Effector memory CD4-positive, alpha-beta T cell (primary cell): ENCODE results near the gene SUMF2.
"Not testable (repeated sequence)": the region's sequence is repeated elsewhere in the genome, so short reads cannot be mapped to it uniquely, and the experiment has no call there.

Experiments used
- DNase-seq, 3 donors: peaks; one replicate each; pipeline ENCODE4 v3.0.0-alpha.2; 2020
- H3K27ac ChIP-seq: 2 replicates; pipeline ENCODE4 v1.7.0; 2013; ENCODE audit warnings: mild to moderate bottlenecking, low read length, moderate library complexity; ENCODE audit not compliant: insufficient read depth, poor library complexity, severe bottlenecking
- H3K27me3 ChIP-seq: replicated peaks from 2 replicates; pipeline ENCODE4 v1.7.0; 2013; ENCODE audit warnings: mild to moderate bottlenecking, low read length; ENCODE audit not compliant: insufficient read depth, control insufficient read depth, poor library complexity, severe bottlenecking
- H3K36me3 ChIP-seq: 2 replicates; pipeline ENCODE4 v1.7.0; 2013; ENCODE audit warnings: mild to moderate bottlenecking, low read length, moderate library complexity; ENCODE audit not compliant: control insufficient read depth, insufficient read depth
- H3K4me1 ChIP-seq: 2 replicates; pipeline ENCODE4 v1.7.0; 2013; ENCODE audit warnings: low read length, mild to moderate bottlenecking; ENCODE audit not compliant: control insufficient read depth, insufficient read depth, poor library complexity, severe bottlenecking
- H3K4me3 ChIP-seq: 2 replicates; pipeline ENCODE4 v1.7.0; 2013; ENCODE audit warnings: low read length, low read depth, mild to moderate bottlenecking; ENCODE audit not compliant: insufficient read depth, poor library complexity, severe bottlenecking
- H3K9me3 ChIP-seq: 2 replicates; pipeline ENCODE4 v1.7.0; 2013; ENCODE audit warnings: mild to moderate bottlenecking, low read length, moderate library complexity; ENCODE audit not compliant: control insufficient read depth

Gene SUMF2

DNA sequence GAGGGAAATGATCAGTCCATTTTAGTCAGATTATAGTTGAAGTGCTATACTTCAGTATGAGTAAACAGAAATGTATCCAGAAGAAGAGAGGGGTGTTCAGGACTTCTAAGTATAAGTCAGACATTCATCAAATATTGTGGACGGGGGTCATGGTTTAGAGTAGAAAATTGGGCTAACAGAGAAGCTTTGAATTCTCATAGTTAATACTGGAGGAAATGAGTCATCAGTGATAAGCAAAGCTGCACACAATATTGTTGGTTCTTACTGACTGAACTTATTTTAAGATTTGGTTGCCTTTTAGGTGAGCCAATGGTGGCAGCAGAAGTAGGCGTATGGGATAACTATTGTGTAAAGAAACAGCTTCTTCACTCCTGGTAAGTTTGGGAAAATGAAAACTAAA lies 1.7 kb upstream of the SUMF2 start:
- no peak for DNase-seq
- no peak overlapping the region for H3K4me3 ChIP-seq
- no peaks in the 10 kb centered on the region for H3K9me3 ChIP-seq
- H3K27ac ChIP-seq: no peak overlapping the region
- H3K36me3 ChIP-seq: peaks cover 38% of the 10 kb centered on the region
- H3K4me1 ChIP-seq: peaks cover 5% of the 10 kb centered on the region
- no peaks in the 10 kb centered on the region for H3K27me3 ChIP-seq

DNA sequence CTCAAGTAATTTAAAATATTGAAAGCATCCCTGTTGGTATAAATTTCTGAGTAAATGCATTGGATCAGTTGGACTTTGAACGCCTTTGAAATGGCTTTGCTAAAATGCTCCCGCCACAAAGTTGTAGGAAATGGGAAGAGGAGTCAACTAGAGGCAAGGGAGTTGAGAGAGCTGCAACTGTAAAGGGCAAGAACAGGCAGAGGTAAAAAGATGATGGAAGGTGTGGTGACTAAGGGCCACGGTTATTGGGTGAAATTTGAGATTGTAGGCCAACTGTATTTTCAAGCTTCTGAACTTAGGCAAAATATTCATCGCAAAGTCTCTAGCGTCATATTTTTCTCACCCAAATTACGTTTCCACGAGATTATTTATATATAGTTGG lies 595 bp upstream of the SUMF2 start:
- Histone ChIP-seq H3K27ac (peak overlapping the region; percentile 84), H3K4me3 (peak overlapping the region; percentile 99), H3K9me3 (no peaks in the 10 kb centered on the region), H3K4me1 (peaks cover 5% of the 10 kb centered on the region), H3K36me3 (peaks cover 27% of the 10 kb centered on the region), H3K27me3 (no peaks in the 10 kb centered on the region)
- DNase-seq: no peak

DNA sequence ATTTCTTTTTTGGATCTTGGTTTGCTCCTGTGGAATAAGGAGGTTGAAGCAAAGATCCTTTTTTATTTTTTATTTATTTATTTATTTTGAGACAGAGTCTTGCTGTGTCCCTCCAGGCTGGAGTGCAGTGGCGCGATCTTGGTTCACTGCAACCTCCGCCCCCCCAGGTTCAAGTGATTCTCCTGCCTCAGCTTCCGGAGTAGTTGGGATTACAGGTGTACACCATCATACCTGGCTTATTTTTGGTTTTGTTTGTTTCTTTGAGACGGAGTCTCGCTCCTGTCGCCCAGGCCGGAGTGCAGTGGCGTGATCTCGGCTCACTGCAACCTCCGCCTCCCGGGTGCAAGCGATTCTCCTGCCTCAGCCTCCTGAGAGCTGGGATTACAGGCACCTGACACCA lies 2.3 kb downstream of the SUMF2 start:
- not testable (repeated sequence) for DNase-seq, H3K9me3 ChIP-seq, H3K4me3 ChIP-seq, H3K27ac ChIP-seq, H3K4me1 ChIP-seq, H3K27me3 ChIP-seq
- H3K36me3 ChIP-seq: peaks cover 15% of the 10 kb centered on the region

DNA sequence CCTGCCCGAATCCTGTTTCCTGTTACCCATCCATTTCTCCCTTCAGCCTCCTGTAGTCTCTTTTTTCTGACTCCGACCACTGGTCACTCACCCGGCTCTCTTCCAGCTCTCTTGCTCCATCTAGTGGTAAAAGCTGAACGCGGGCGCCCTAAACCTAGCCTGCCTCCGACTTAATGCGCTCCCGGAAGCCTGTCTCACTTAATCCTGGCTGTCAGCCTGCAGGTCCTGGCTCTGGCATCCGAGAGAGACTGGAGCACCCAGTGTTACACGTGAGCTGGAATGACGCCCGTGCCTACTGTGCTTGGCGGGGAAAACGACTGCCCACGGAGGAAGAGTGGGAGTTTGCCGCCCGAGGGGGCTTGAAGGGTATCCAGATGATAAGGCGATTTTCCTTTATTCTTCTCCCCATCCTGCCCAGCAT lies 10.3 kb downstream of the SUMF2 start:
- Histone ChIP-seq H3K4me1 (no peaks in the 10 kb centered on the region), H3K9me3 (no peaks in the 10 kb centered on the region), H3K4me3 (no peak overlapping the region), H3K36me3 (peaks cover 29% of the 10 kb centered on the region), H3K27me3 (no peaks in the 10 kb centered on the region), H3K27ac (no peak overlapping the region)
- peak; percentile 30 to 46 (median 46) for DNase-seq

- Histone ChIP-seq H3K27ac (no peak overlapping the region), H3K9me3 (no peaks in the 10 kb centered on the region), H3K4me1 (no peaks in the 10 kb centered on the region), H3K36me3 (peaks cover 22% of the 10 kb centered on the region), H3K27me3 (no peaks in the 10 kb centered on the region), H3K4me3 (no peak overlapping the region)
- no peak for DNase-seq
Observed at GRCh38 chr7:56077681-56078080, 13.6 kb downstream of the SUMF2 start.

GRCh38 chr7:56078196-56078595 lies 14.1 kb downstream of the SUMF2 start:
- no peak overlapping the region for H3K27ac ChIP-seq
- no peak overlapping the region for H3K4me3 ChIP-seq
- H3K4me1 ChIP-seq: no peaks in the 10 kb centered on the region
- peaks cover 22% of the 10 kb centered on the region for H3K36me3 ChIP-seq
- H3K9me3 ChIP-seq: no peaks in the 10 kb centered on the region
- no peaks in the 10 kb centered on the region for H3K27me3 ChIP-seq
- no peak for DNase-seq

DNA sequence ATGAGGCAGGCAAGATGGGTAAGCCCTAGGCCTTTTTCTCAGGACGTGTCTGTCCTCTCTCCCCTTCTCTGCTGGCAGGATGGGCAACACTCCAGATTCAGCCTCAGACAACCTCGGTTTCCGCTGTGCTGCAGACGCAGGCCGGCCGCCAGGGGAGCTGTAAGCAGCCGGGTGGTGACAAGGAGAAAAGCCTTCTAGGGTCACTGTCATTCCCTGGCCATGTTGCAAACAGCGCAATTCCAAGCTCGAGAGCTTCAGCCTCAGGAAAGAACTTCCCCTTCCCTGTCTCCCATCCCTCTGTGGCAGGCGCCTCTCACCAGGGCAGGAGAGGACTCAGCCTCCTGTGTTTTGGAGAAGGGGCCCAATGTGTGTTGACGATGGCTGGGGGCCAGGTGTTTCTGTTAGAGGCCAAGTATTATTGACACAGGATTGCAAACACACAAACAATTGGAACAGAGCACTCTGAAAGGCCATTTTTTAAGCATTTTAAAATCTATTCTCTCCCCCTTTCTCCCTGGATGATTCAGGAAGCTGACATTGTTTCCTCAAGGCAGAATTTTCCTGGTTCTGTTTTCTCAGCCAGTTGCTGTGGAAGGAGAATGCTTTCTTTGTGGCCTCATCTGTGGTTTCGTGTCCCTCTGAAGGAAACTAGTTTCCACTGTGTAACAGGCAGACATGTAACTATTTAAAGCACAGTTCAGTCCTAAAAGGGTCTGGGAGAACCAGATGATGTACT lies 15.5 kb downstream of the SUMF2 start:
- Histone ChIP-seq H3K27me3 (no peaks in the 10 kb centered on the region), H3K27ac (no peak overlapping the region), H3K9me3 (no peaks in the 10 kb centered on the region), H3K4me1 (no peaks in the 10 kb centered on the region), H3K36me3 (peaks cover 22% of the 10 kb centered on the region), H3K4me3 (no peak overlapping the region)
- DNase-seq: no peak

GRCh38 chr7:56080726-56081435 lies 16.8 kb downstream of the SUMF2 start:
- H3K4me1 ChIP-seq, DNase-seq, H3K27ac ChIP-seq, H3K4me3 ChIP-seq, H3K9me3 ChIP-seq, H3K27me3 ChIP-seq: not testable (repeated sequence)
- H3K36me3 ChIP-seq: peaks cover 22% of the 10 kb centered on the region

- DNase-seq: no peak
- Histone ChIP-seq H3K36me3 (peaks cover 19% of the 10 kb centered on the region), H3K27ac (no peak overlapping the region), H3K9me3 (no peaks in the 10 kb centered on the region), H3K4me1 (no peaks in the 10 kb centered on the region), H3K4me3 (no peak overlapping the region), H3K27me3 (no peaks in the 10 kb centered on the region)
Observed at GRCh38 chr7:56081626-56082340, 17.7 kb downstream of the SUMF2 start.
